HUDEP-2 (cell line): Measurements from ENCODE around the gene MCM10.

Experiments
- DNase-seq, 76 experiments: peaks; one replicate each; lab custom pipeline; 2025; ENCODE audit not compliant: unreplicated experiment in 76 of 76; lab: John Stamatoyannopoulos, UW

MCM10 gene

GRCh38 chr10:13256627-13257026, 95.3 kb downstream of the MCM10 start:
- no peak for DNase-seq

- DNase-seq, result no peak
These were observed 96.3 kb downstream of the MCM10 start for GRCh38 chr10:13257621-13258140.
